GM19372 (cell line): ENCODE measurements around the gene MAP3K14.
A peak's percentile ranks its signal among the peaks of the same experiment; 100 is the strongest.
"Not testable (repeated sequence)": the region's sequence is repeated elsewhere in the genome, so short reads cannot be mapped to it uniquely, and the experiment has no call there.

Experiments used
- ATAC-seq: cut with Tn5 transposase; IDR thresholded peaks from one replicate; pipeline ENCODE4 v1.9.1; 2021; ENCODE audit warnings: mild to moderate bottlenecking, low read depth, moderate library complexity; ENCODE audit not compliant: unreplicated experiment

The MAP3K14 gene

GRCh38 chr17:45316434-45317110 is at the start of gene MAP3K14:
Gene MAP3K14 (minus strand): TSS chr17:45317020. CDS start chr17:45290745, 26,275 bp downstream.
- peak; percentile 16 for ATAC-seq

- ATAC-seq, result no peak
These were observed 49.2 kb upstream of the MAP3K14 start for GRCh38 chr17:45366049-45366448.

DNA sequence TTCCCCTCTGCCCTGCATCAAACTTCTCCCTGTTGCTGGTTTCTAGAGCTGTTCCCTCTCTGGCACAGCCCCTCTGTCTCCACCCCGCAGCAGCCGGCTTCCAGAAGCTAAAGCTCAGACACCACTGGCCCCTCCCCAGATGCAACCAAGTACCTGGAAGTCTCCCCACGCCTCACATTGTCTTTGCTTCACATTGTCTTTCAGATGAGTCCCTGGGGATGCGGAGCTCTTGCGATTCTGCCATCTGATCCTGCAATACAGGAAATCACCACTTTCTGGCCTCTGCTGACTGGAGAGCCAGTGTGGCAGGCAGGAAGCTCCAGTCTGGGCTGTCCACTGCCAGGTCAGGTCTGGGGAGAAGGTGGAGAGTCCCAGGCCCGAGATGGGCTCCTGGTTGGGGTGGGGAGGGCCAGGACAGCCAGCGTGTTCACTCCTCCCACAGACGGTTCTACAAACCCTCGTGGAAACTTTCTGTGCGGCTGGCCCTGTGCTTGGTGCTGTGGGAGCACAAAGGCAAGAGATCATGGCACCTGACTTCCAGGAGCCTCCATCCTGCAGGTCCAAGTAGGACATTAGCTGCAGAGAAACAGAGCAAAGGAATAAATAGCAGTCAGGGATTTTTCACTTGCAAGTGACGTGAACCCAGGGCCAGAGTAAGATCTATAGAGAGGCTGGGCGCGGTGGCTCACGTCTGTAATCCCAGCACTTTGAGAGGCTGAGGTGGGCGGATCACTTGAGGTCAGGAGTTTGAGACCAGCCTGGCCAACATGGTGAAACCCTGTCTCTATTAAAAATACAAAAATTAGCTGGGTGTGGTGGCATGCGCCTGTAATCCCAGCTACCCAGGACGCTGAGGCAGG is 47.9 kb upstream of the MAP3K14 start:
- ATAC-seq, result no peak

- ATAC-seq, result no peak
These were observed 46.7 kb upstream of the MAP3K14 start for GRCh38 chr17:45363498-45363897.

DNA sequence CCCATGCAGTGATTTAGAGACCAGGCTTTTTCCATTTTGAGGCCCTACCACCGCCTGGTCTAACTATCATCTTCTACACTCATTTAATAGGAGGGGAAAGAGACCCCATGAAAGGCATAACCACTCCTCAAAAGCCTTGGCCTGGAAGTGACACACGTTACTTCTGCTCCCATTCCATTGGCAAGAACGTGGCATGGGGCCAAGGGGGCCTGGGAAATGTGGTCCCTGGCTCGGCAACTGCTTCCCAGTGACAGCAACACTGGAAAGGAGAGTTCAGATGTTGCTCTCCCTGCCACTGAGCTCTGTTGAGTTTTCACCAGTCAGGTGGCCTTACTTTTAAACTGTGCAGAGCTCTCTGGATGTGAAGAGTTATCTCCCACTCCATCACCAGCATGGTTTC is 45.2 kb upstream of the MAP3K14 start:
- no peak for ATAC-seq

GRCh38 chr17:45361451-45361850 is 44.6 kb upstream of the MAP3K14 start:
- no peak for ATAC-seq

- no peak for ATAC-seq
These were observed 40.7 kb upstream of the MAP3K14 start for GRCh38 chr17:45357364-45357997.

- no peak for ATAC-seq
These were observed 38.3 kb upstream of the MAP3K14 start for GRCh38 chr17:45355087-45355486.

DNA sequence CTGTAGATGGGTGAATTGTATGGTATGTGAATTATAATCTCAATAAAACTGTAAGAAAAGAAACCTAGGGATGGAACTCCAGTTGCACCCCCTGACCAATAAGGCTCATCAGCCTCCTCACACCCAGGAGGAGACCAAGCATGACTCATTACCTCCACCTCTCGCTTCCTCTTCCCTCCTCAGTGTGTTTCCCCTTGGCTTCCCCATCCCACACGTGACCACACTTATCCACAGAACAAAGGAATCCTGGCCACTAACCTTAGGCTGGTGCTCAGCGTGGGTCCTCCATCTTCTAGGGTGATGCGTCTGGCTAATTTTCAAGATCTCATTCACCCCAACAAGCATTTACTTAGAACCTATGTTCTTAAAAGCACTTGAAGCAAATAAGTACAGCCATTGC is 36.2 kb upstream of the MAP3K14 start:
- ATAC-seq, result no peak

DNA sequence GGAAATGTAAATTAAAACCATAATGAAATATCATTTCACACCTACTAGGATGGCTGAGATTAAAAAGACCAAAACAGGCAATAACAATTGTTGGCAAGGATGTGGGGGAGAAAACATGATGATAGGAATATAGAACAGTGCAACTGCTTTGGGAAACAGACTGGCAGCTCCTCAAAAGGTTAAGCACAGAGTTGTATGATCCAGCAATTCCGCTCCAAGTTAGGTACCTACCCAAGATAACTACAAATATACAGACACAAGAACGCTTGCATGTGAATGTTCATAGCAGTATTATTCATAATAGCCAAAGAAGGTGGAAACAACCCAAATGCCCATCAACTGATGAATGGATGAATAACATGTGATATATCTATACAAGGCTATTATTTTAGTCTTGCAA is 35.0 kb upstream of the MAP3K14 start:
- no peak for ATAC-seq

GRCh38 chr17:45347444-45347843 is 30.6 kb upstream of the MAP3K14 start:
- no peak for ATAC-seq

GRCh38 chr17:45346216-45347015 is 29.6 kb upstream of the MAP3K14 start:
- ATAC-seq, result no peak

- ATAC-seq, result no peak
These were observed 28.9 kb upstream of the MAP3K14 start for GRCh38 chr17:45345554-45346215.

DNA sequence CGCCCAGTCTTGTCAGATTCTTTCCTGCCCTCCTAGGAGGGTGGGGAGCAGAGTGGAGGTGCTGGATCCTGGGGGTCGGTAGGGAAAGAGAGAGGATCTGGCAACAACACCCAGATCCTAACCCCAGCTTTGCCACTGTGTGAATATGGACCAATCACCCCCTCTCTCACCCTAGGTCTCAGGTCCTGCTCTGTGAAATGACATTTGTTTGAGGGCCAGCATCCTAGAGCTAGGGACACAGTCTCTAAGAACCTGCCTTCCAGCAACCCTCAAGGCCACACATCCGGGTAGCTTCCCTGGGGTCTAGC is 28.4 kb upstream of the MAP3K14 start:
- ATAC-seq, result no peak

DNA sequence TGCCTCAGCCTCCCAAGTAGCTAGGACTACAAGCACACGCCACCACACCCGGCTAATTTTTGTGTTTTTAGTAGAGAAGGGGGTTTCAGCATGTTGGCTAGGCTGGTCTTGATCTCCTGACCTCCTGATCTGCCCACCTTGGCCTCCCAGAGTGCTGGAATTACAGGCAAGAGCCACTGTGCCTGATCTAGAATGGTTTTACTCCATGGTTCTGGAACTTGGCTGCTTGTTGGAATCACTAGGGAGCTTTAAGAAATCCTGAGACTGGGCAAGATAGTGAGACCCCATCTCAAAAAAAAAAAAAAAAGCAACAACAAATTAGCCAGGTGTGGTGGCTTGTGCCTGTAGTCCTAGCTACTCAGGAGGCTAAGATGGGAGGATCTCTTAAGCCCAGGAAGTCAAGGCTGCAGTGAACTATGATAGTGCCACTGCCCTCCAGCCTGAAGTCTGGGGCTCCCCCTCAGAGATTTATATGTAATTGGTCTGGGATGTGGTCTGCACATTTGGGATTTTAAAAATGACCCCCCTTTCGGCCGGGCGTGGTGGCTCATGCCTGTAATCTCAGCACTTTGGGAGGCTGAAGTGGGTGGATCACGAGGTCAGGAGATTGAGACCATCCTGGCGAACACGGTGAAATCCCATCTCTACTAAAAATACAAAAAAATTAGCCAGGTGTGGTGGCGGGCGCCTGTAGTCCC is 27.3 kb upstream of the MAP3K14 start:
- not testable (repeated sequence) for ATAC-seq

DNA sequence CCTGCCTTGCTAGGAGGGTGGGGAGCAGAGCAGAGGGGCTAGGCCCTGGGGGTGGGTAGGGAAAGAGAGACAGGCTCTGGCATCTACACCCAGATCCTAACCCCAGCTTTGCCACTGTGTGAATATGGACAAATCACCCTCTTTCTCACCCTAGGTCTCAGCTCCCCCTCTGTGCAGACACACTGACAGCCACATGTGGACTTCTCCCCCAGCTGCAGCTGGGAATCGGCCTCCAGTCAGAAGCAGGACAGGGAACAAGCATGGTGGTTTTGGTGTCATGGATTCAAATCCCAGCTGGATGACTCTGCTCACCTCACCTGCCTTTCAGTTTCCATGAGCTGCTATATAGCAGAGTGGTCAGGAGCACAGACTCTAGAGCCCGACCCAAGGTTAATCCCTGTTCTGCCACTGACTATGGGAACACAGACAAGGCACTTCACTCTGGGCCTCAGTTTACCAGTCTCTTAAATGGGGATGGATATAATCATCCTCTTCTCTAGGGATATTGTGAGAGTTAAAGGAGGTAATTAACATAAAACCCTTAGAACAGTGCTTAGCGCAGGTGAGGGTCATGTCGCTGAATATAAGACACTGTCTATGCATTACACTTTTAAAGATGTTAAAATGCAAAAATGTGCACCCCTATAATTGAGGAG is 26.2 kb upstream of the MAP3K14 start:
- no peak for ATAC-seq

DNA sequence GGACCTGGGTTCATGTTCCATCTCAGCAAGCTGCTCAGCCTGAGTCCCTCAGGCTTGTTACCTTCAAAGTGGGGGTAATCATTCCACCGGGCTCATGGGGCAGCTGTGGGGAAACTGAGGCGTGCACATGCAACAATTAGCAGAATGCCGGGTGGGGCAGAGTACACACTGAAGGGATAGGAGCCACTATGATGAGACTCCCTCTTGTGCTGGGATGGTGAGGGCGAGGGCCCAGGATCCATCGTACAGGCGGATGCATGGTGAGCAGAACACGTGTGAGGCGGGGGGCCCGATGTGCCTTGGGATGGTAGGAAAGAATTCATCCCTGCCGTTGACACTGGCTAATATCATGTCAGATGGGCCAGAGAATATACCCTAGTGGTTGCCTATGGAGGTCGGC is 25.5 kb upstream of the MAP3K14 start:
- ATAC-seq, result no peak

GRCh38 chr17:45341533-45342158 is 24.8 kb upstream of the MAP3K14 start:
- ATAC-seq, result no peak
